ENCODE data around the gene MRGPRE.

The MRGPRE gene

GRCh38 chr11:3177931-3178330 is 54.3 kb downstream of the MRGPRE start:
- H3K27ac ChIP-seq (ENCODE audit: insufficient read depth, low read depth, low read length, poor library complexity, severe bottlenecking) = no peak overlapping the region
- WGBS, 2 experiments = 92 to 97% methylated on average over 2 of the region's 2 CpGs

More at GRCh38 chr11:3177931-3178330, 54.3 kb downstream of the MRGPRE start:
- no peaks in the 10 kb centered on the region for H3K36me3 ChIP-seq (ENCODE audit: control insufficient read depth, insufficient read depth, low read length)
- H3K4me1 ChIP-seq (ENCODE audit: control insufficient read depth, insufficient read depth, low read length) = no peaks in the 10 kb centered on the region
- H3K27me3 ChIP-seq (ENCODE audit: control insufficient read depth, insufficient read depth, low read length, poor library complexity, severe bottlenecking) = no peaks in the 10 kb centered on the region
- H3K9me3 ChIP-seq (ENCODE audit: control insufficient read depth, low read length) = peaks cover 5% of the 10 kb centered on the region
- no peak overlapping the region for H3K4me3 ChIP-seq (ENCODE audit: insufficient read depth, low read depth, low read length)

All from ectodermal cell (in vitro differentiated cells).